Prostate gland (tissue), 2 donors: ENCODE measurements around the gene SCN1A.
"Not testable (repeated sequence)": the region's sequence is repeated elsewhere in the genome, so short reads cannot be mapped to it uniquely, and the experiment has no call there.

Experiments
- CTCF ChIP-seq, 4 experiments: fragments of 200-600 bp in 2 of 4; fragments of 450-650 bp in 2 of 4; sonication (generic) in 2 of 4; IDR thresholded peaks; 1 replicate in 3 of 4; 2 replicates in 1 of 4; pipeline ENCODE4 v1.5.1; 2016 to 2019; ENCODE audit warnings: antibody characterized with exemption in 4 of 4, mild to moderate bottlenecking in 2 of 4, moderate library complexity in 2 of 4
- POLR2A ChIP-seq: fragments of 450-650 bp; IDR thresholded peaks from one replicate; pipeline ENCODE4 v1.6.1; 2016; ENCODE audit warnings: antibody characterized with exemption, mild to moderate bottlenecking
- POLR2AphosphoS5 ChIP-seq: sonication (generic); formaldehyde crosslinking; IDR thresholded peaks from one replicate; pipeline ENCODE4 v1.6.1; 2017; ENCODE audit warnings: antibody characterized with exemption

- not testable (repeated sequence) for TF ChIP-seq CTCF (IDR thresholded peaks at IDR 0.05); POLR2AphosphoS5; POLR2A
These were observed 24.5 kb downstream of the SCN1A start for GRCh38 chr2:166103277-166103676.
